Activated T-helper 17 cell treated with anti-CD3 and anti-CD28 coated beads, Interleukin-2, amount 50 U/mL, for 72 hours (primary cell): ENCODE results near the gene NDC80. TPM values are rescaled to one million over a fixed set of nuclear protein-coding genes. Genes with fewer than 3 reads are reported as not detected.

Experiments used
- ATAC-seq: fragments of 150-1000 bp; cut with Tn5 transposase; replicated peaks from 2 replicates; pipeline ENCODE4 v1.10.0; 2021; ENCODE audit warnings: mild to moderate bottlenecking, moderate library complexity
- H3K27ac Mint-ChIP-seq: one replicate; pipeline ENCODE4 v1.8.0; 2022; ENCODE audit warnings: mixed read lengths
- H3K27me3 Mint-ChIP-seq: one replicate; pipeline ENCODE4 v1.8.0; 2022; ENCODE audit warnings: mixed read lengths
- H3K36me3 Mint-ChIP-seq: one replicate; pipeline ENCODE4 v1.8.0; 2022; ENCODE audit warnings: low read depth, mild to moderate bottlenecking, mixed read lengths
- H3K4me1 Mint-ChIP-seq: one replicate; pipeline ENCODE4 v1.8.0; 2022; ENCODE audit warnings: mixed read lengths
- H3K4me3 Mint-ChIP-seq: one replicate; pipeline ENCODE4 v1.8.0; 2022; ENCODE audit warnings: mild to moderate bottlenecking, mixed read lengths
- H3K9me3 Mint-ChIP-seq: one replicate; pipeline ENCODE4 v1.8.0; 2022; ENCODE audit warnings: mixed read lengths
- total RNA-seq, 2 donors: library from RNA; stranded (reverse); gene quantifications; one replicate each; pipeline ENCODE4 v1.2.3, GENCODE V29; 2022

The NDC80 gene
- total RNA-seq, 2 donors from 2014 or later = 64.4 to 68.9 TPM

DNA sequence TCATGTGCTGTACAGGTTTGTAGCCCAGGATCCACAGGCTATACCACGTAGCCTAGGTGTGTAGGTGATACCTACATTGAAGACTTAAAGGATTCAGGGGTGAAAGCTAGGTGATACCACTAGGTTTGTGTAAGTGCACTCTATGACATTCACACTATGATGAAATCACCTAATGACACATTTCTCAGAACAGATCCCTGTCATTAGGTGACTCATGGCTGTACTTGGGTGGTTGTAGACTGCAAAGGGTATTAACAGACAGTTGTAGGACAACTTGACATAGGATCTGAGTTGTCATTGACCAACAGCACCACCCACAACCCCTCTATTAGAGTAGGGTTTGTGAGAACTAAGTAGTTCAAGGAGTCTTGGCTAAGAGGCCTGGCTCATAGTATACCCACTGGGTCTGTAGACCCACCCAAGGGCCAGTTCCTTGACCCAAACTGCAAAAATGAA lies 56.5 kb downstream of the NDC80 start:
- Mint-ChIP-seq H3K4me3 (peak overlapping the region; percentile 45), H3K27ac (peak overlapping the region; percentile 82), H3K27me3 (no peaks in the 10 kb centered on the region), H3K9me3 (no peaks in the 10 kb centered on the region), H3K4me1 (peaks cover 12% of the 10 kb centered on the region), H3K36me3 (no peaks in the 10 kb centered on the region)
- peak; percentile 99 for ATAC-seq

DNA sequence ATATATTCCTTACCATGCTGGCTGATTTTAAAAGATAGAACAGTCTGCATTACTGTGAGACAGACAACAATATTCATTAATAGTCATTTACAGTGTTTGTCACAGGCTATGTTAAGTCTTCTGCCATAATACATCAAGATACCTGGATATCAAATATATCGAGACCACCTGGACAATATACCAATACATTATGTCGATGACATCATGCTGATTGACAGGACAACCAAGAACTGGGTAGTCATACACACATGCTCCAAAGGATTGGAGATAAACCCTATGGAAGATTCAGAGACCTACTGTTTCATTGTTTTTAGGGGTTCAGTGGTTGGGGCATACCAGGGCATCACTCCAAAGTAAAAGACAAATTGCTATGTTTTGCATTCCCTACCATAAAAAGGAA lies 57.6 kb downstream of the NDC80 start:
- Mint-ChIP-seq H3K27ac (no peak overlapping the region), H3K4me3 (no peak overlapping the region), H3K36me3 (no peaks in the 10 kb centered on the region), H3K27me3 (no peaks in the 10 kb centered on the region), H3K9me3 (no peaks in the 10 kb centered on the region), H3K4me1 (peaks cover 12% of the 10 kb centered on the region)
- no peak for ATAC-seq

DNA sequence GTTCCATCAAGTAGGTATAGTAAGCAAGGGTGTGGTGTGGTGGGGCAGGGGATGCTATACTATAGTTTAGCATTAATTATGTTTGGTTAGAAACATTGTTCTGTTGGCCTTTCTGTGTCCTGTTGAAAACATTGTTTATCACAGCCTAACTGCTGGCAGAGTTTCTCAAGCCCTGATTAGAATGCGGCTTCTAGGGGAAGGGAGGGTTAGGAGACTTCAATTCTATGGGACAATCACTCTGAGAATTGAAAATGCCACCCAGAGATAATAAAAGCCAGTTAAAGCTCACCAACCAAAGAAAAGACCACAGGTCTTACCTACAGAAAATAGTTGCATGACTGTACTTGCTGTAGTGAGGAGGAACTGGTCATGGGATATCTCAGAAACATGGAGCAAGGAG lies 64.2 kb downstream of the NDC80 start:
- H3K27ac Mint-ChIP-seq = peak overlapping the region; percentile 36
- H3K27me3 Mint-ChIP-seq = no peaks in the 10 kb centered on the region
- no peaks in the 10 kb centered on the region for H3K36me3 Mint-ChIP-seq
- peaks cover 43% of the 10 kb centered on the region for H3K4me1 Mint-ChIP-seq
- H3K4me3 Mint-ChIP-seq = peak overlapping the region; percentile 85
- H3K9me3 Mint-ChIP-seq = peaks cover 7% of the 10 kb centered on the region
- no peak for ATAC-seq

DNA sequence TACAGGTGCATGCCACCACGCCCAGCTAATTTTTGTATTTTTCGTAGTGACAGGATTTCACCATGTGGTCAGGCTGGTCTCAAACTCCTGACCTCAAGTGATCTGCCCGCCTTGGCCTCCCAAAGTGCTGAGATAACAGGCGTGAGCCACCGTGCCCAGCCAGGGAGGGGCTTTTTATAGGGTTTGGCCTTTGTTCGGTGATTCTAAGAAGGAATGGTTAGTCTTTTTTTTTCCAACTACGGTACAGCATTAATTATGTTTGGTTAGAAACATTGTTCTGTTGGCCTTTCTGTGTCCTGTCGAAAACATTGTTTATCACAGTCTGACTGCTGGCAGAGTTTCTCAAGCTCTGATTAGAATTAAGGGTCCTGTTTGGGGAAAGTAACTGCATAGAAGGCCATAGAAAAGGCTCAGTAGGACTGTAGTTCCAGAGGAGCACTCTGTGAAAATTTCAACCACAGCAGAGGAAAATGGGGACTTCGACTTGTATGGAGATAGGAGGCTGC lies 64.8 kb downstream of the NDC80 start:
- ATAC-seq = no peak
- peaks cover 7% of the 10 kb centered on the region for H3K9me3 Mint-ChIP-seq
- H3K36me3 Mint-ChIP-seq = no peaks in the 10 kb centered on the region
- H3K4me1 Mint-ChIP-seq = peaks cover 48% of the 10 kb centered on the region
- H3K4me3 Mint-ChIP-seq = peak overlapping the region; percentile 85
- peak overlapping the region; percentile 93 for H3K27ac Mint-ChIP-seq
- H3K27me3 Mint-ChIP-seq = no peaks in the 10 kb centered on the region

DNA sequence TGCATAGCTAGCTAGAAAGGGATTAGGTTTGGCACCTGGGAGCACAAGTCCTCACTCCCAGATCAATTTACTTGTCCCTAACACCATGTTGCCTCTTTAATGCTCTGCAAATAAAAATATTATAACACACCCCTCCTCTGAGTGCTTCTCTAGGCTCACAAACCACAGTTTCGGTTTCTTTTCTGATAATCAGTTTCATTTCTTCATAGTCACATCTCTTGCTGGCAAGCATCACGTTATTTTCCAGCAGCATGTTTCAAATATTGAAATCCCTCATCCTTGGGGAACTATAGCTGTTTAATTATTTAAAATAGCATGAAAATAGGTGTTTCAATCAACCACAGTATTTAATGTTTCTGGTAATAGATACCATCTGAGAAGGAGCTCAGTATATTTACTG lies 70.3 kb downstream of the NDC80 start:
- no peaks in the 10 kb centered on the region for H3K36me3 Mint-ChIP-seq
- peaks cover 37% of the 10 kb centered on the region for H3K4me1 Mint-ChIP-seq
- ATAC-seq = peak; percentile 71
- peak overlapping the region; percentile 84 for H3K27ac Mint-ChIP-seq
- H3K9me3 Mint-ChIP-seq = no peaks in the 10 kb centered on the region
- peak overlapping the region; percentile 71 for H3K4me3 Mint-ChIP-seq
- H3K27me3 Mint-ChIP-seq = no peaks in the 10 kb centered on the region

DNA sequence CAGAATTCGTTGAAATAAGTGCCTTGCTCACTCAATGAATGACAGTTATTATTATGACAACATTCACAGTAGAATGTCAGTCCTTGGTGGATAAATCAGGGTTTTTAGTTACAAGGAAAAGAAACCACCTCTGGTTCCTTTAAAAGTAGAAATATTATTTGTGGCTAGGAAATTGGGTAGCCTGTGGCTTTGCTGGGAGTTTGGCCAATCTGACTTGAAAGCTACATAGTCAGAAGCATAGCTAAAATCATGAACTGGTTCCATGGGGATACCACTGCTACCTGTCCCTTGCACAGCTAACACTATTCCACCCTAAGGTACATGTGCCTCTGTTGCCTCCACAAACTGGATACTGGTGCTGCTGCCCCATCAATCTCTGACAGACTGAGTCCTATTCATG lies 71.4 kb downstream of the NDC80 start:
- H3K27ac Mint-ChIP-seq = no peak overlapping the region
- no peak overlapping the region for H3K4me3 Mint-ChIP-seq

DNA sequence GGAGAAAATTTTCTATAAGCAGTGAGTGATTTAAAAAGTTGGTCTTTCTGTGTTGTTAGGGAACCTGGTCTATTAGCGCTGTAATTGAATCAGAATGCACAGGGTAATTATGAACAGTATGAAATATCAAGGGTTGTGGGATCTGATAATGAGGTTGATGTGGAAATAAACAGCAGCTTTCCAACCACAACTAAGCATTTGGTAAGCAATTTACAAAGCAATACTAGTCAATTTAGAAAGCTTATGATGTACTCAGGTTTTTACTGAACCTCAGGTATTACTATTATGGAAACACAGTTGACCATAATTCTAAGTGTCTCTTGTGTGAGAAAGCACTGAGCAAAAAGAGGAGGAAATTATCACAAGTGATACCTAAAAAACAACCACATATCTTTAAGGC lies 73.2 kb downstream of the NDC80 start:
- peaks cover 17% of the 10 kb centered on the region for H3K4me1 Mint-ChIP-seq
- H3K36me3 Mint-ChIP-seq = no peaks in the 10 kb centered on the region
- H3K4me3 Mint-ChIP-seq = no peak overlapping the region
- no peaks in the 10 kb centered on the region for H3K9me3 Mint-ChIP-seq
- H3K27me3 Mint-ChIP-seq = no peaks in the 10 kb centered on the region
- no peak overlapping the region for H3K27ac Mint-ChIP-seq
- peak; percentile 64 for ATAC-seq

More for the DNA sequence above, 71.4 kb downstream of the NDC80 start:
- Mint-ChIP-seq H3K36me3 (no peaks in the 10 kb centered on the region), H3K27me3 (no peaks in the 10 kb centered on the region), H3K9me3 (no peaks in the 10 kb centered on the region), H3K4me1 (peaks cover 28% of the 10 kb centered on the region)
- ATAC-seq = no peak

DNA sequence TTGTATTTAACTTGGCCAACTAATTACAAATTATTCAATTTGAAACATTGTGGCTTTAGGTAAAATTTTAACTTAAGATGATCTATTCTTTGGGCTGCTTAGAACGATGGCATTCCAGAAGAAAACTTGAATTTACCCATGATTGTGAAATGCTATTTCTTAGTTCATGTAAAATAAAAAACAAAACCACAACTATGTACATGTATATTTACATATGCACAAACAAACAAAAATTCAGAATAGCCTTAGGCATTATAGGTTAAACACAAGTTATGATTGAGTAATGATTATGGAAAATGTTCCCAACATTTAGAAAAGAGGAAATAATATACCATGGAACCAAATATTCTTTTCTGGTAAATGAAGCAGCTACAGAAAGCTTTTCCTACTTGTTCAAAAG lies 80.6 kb downstream of the NDC80 start:
- peaks cover 6% of the 10 kb centered on the region for H3K4me1 Mint-ChIP-seq

DNA sequence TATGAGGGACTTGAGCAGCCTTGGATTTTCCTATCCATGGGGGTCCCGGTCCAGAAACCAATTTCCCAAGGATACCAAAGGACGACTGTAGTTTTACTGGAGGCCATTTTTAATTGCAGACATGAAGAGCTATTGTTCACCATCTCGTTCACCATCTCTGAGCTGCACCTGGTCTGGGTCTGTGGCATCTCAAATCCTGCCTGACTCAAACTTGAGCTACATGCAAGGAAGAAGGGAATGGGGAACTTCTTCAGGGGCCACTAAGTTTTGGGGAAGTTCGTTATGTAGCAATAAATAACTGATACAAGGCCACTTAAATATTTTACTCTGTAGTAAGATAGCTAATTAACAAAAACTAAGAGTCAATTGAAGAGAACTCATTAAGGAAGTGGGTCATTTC lies 82.1 kb downstream of the NDC80 start:
- peak overlapping the region; percentile 93 for H3K4me3 Mint-ChIP-seq
- H3K4me1 Mint-ChIP-seq = peaks cover 10% of the 10 kb centered on the region
- peaks cover 30% of the 10 kb centered on the region for H3K36me3 Mint-ChIP-seq
- no peaks in the 10 kb centered on the region for H3K9me3 Mint-ChIP-seq
- H3K27me3 Mint-ChIP-seq = no peaks in the 10 kb centered on the region
- H3K27ac Mint-ChIP-seq = no peak overlapping the region
- ATAC-seq = no peak

More for the DNA sequence above, 80.6 kb downstream of the NDC80 start:
- ATAC-seq = no peak
- H3K27me3 Mint-ChIP-seq = no peaks in the 10 kb centered on the region
- H3K4me3 Mint-ChIP-seq = no peak overlapping the region
- no peak overlapping the region for H3K27ac Mint-ChIP-seq
- no peaks in the 10 kb centered on the region for H3K9me3 Mint-ChIP-seq
- peaks cover 16% of the 10 kb centered on the region for H3K36me3 Mint-ChIP-seq

DNA sequence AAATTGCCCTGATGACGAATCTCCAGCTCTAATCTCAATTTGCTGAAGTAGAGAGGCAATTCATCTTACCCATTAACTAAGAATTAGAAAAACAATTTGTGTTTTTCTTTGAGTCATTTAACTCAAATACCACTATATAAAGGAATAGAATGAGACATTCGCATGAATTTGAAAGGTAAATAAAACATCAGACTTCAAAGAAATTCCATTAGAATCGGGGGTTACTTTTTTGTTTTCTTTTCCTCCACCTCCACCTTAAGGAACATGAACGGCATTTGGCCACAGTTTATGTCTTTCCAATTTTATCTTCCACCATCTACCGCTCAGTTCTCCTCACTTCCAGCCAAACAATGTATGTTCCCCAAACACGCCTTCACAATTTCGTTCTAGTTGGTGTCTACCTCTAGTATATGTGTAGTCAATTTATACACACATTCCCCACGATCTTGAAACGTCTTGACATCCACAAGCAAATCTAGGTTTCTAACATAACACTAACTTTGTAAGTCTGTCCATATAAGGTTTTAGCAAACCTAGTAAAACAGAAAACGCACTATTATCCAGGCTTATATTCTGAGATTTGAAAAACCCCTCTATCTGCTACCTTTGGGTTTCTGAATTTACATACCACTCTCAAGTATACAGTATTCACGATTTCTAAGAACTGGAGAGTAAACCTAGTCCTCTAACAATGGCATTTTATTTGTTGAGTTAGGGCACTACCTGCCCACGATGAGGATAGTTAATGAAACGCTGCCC lies 83.0 kb downstream of the NDC80 start:
- Mint-ChIP-seq H3K27ac (peak overlapping the region; percentile 82), H3K9me3 (no peaks in the 10 kb centered on the region), H3K4me1 (peaks cover 13% of the 10 kb centered on the region), H3K36me3 (peaks cover 35% of the 10 kb centered on the region), H3K27me3 (no peaks in the 10 kb centered on the region), H3K4me3 (peak overlapping the region; percentile 93)
- ATAC-seq = no peak

DNA sequence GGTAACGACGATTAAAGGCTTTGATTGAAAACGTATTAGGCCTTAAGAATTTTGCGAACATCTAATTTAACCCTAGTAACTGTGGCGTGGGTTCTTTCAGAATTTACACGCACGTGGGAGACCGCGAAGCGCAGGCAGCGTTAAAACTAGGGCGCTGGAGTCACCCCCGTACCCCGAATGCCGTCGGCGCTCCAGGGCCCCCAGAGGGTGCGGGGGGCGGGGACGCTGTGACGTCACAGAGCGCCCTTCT lies 83.5 kb downstream of the NDC80 start:
- H3K27ac Mint-ChIP-seq = peak overlapping the region; percentile 82
- H3K27me3 Mint-ChIP-seq = no peaks in the 10 kb centered on the region
- peak overlapping the region; percentile 93 for H3K4me3 Mint-ChIP-seq
- peaks cover 17% of the 10 kb centered on the region for H3K4me1 Mint-ChIP-seq
- peaks cover 40% of the 10 kb centered on the region for H3K36me3 Mint-ChIP-seq
- peak; percentile 27 for ATAC-seq
- H3K9me3 Mint-ChIP-seq = no peaks in the 10 kb centered on the region

DNA sequence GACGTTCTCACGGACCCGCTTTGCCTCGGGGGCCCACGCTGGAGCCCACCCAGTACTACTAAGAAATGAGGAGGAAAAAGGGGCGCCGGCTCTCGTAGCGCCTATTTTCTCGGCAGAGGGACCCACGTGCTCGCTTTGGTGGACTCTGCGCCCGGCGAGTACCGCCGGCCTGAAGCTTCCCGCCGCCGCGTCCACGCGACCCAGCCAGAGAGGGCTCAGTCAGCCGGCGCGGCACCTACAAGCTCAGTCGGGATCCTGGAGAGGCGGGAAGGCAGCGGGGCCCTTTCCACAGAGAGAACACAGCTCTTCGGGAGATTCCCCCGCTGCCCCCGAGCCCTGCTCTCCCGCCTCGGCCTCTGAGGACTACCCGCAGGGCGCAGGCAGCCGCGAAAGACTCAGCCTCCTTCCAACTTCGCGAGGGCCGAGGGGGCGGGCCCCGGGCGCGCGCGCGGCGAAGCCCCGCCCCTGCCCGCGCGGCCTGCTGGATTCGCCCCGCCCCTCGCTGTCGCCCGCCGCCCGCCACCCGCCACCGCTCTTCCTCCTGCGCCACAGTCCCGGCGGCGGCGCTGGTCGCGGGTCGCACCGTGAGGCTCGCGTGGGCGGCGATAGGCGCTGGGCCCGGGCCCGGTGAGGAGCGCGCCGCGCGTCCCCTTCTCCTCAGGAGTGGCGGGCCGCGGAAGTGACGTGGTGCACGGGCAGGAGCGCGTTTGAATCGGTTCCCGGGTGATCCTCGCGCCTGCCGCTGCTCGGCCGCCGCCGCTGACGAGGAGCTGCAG lies 84.0 kb downstream of the NDC80 start, which contains the start of gene SMCHD1:
SMCHD1 (plus strand) TSS at position 549 of the 776 bp plus-strand sequence. CDS start 350 bp downstream, outside the sequence.
- peak within 1 kb of the TSS; percentile 98 for H3K27ac Mint-ChIP-seq
- peak within 1 kb of the TSS; percentile 93 for H3K4me3 Mint-ChIP-seq
- ATAC-seq = peak; percentile 81
- peaks cover 41% of the 10 kb centered on the region for H3K36me3 Mint-ChIP-seq
- H3K4me1 Mint-ChIP-seq = peaks cover 17% of the 10 kb centered on the region
- H3K9me3 Mint-ChIP-seq = no peaks in the 10 kb centered on the region
- H3K27me3 Mint-ChIP-seq = no peaks in the 10 kb centered on the region

DNA sequence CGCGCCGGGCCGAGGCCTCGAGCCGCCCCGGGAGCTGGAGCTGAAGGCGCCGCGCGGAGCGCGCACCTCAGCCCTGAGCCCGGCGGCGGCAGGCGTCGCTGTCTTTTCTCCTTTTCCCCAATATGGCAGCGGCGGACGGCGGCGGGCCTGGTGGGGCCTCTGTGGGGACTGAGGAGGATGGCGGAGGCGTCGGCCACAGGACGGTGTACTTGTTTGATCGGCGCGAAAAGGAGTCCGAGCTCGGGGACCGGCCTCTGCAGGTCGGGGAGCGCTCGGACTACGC lies 84.5 kb downstream of the NDC80 start:
- H3K4me3 Mint-ChIP-seq = peak overlapping the region; percentile 93
- H3K4me1 Mint-ChIP-seq = peaks cover 19% of the 10 kb centered on the region
- no peaks in the 10 kb centered on the region for H3K27me3 Mint-ChIP-seq
- ATAC-seq = peak; percentile 36
- peaks cover 44% of the 10 kb centered on the region for H3K36me3 Mint-ChIP-seq
- H3K9me3 Mint-ChIP-seq = no peaks in the 10 kb centered on the region
- peak overlapping the region; percentile 98 for H3K27ac Mint-ChIP-seq

DNA sequence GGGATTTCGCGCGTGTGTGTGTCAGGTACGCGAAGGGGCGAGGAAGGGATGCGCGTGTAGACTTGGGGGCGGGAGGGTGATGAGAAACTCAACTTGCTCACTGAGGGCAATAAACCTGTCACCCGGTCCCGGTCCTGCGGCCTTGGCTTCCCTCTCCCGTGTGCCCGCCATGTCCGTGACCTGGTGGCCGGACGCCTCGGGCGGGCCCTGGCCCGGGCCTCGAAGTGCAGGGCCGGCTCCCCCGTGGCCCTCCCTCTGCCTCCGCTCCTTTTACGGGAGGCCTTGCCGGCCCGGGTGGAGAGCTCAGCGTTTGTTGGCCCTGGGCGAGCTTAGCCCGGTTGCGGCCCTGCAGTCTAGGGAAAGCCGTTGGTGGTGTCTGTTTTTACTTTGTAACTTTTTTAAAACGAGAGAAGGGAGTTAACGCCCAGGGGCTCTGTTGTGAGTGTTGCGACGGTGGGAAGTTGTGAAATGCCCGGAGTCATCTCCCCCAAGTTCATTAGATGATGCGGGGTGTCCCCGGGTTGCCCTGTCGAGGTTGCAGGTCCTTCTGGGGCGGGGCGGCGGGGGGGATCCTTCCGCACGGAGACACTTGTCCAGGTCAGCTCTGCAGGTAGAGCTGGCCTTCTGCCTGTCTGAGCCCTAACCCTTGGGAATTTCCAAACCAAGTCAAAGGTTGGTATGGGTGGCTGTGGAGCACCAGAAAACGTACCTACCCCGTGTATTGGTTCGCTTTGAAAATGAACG lies 85.1 kb downstream of the NDC80 start:
- no peaks in the 10 kb centered on the region for H3K27me3 Mint-ChIP-seq
- H3K4me3 Mint-ChIP-seq = peak overlapping the region; percentile 93
- H3K27ac Mint-ChIP-seq = peak overlapping the region; percentile 98
- ATAC-seq = peak; percentile 27
- no peaks in the 10 kb centered on the region for H3K9me3 Mint-ChIP-seq
- peaks cover 23% of the 10 kb centered on the region for H3K4me1 Mint-ChIP-seq
- H3K36me3 Mint-ChIP-seq = peaks cover 49% of the 10 kb centered on the region
